ENCODE data around the gene NBAS.

Gene NBAS

DNA sequence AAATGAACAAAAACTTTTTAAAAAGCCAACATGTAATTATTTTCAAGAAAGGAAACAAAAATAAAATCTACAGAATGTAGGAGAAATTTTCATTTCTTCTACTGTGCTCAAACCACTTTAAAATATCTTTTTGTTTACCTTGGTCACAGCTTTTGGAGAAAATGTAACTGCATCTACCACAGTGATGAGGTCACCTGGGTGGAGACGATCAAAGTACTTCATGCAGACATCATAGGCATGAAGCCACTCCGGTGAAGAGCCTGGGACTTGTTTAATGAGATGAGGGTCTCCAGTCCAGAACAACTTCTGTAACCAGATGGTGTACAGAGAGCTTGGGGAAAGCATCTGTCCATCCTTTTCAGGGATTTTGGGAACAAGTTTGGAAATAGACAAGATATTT, 285.8 kb downstream of the NBAS start:
- Histone ChIP-seq H3K36me3 (ENCODE audit: control insufficient read depth in 1 of 2, insufficient read depth in 2 of 2, low read depth in 1 of 2, low read length in 2 of 2) (peaks cover 0 to 36% of the 10 kb centered on the region in 2 experiments), H3K23ac (ENCODE audit: low read length in 2 of 2) (no peak overlapping the region), H2BK12ac (ENCODE audit: low read length in 2 of 2) (no peak overlapping the region), H3K4ac (ENCODE audit: low read depth in 1 of 2, low read length in 2 of 2) (no peak overlapping the region), H2BK15ac (ENCODE audit: low read depth, poor library complexity, severe bottlenecking) (no peak overlapping the region), H4K91ac (ENCODE audit: low read length) (no peak overlapping the region), H3K9me3 (ENCODE audit: control insufficient read depth, low read length) (no peaks in the 10 kb centered on the region), H3K18ac (ENCODE audit: low read depth in 1 of 2, low read length in 2 of 2) (no peak overlapping the region), H3K27me3 (ENCODE audit: control insufficient read depth in 1 of 2, insufficient read depth in 1 of 2, low read length in 2 of 2) (no peaks in the 10 kb centered on the region), H3K27ac (ENCODE audit: low read length, poor library complexity, severe bottlenecking) (no peak overlapping the region), H3K14ac (ENCODE audit: low read length in 2 of 2) (no peak overlapping the region), H3K4me3 (ENCODE audit: insufficient read depth in 1 of 2, low read depth in 1 of 2, low read length in 2 of 2) (no peak overlapping the region), H2AFZ (ENCODE audit: low read depth, low read length) (no peak overlapping the region), H2AK5ac (ENCODE audit: low read length, severe bottlenecking) (no peak overlapping the region), H4K8ac (ENCODE audit: low read length) (no peak overlapping the region), H2BK120ac (ENCODE audit: low read depth, low read length) (no peak overlapping the region), H2BK5ac (ENCODE audit: low read depth, low read length, poor library complexity, severe bottlenecking) (no peak overlapping the region), H3K79me1 (replicated peaks; ENCODE audit: low read length, poor library complexity, severe bottlenecking) (peaks cover 7% of the 10 kb centered on the region), H3K9ac (ENCODE audit: low read length) (no peak overlapping the region), H3K4me2 (ENCODE audit: low read length, poor library complexity, severe bottlenecking) (no peak overlapping the region), H3K4me1 (ENCODE audit: control insufficient read depth, insufficient read depth, low read depth, low read length) (no peaks in the 10 kb centered on the region)
- WGBS: 96% methylated on average over 2 of the region's 2 CpGs
- DNase-seq: no peak

DNA sequence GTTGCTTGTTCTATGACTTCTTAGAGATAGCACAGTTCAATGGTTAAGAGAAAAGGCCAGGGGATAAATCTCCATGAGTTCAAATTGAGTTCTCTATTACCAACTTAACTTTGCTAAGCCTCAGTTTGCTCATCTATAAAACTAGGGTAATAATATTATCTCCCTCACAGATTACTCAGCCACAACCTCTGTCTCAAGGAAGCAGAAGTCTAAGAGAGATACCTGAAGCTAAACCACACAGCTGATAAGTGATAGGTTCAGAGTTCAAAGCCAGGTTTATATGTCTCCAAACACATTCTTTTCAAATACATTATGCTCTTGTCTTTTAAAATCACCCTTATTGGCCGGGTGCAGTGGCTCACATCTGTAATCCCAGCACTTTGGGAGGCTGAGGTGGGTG, 287.7 kb downstream of the NBAS start:
- H2AK5ac ChIP-seq (ENCODE audit: low read length, severe bottlenecking): no peak overlapping the region
- no peaks in the 10 kb centered on the region for H3K9me3 ChIP-seq (ENCODE audit: control insufficient read depth, low read length)
- H3K36me3 ChIP-seq (ENCODE audit: control insufficient read depth in 1 of 2, insufficient read depth in 2 of 2, low read depth in 1 of 2, low read length in 2 of 2): peaks cover 0 to 30% of the 10 kb centered on the region in 2 experiments
- no peak overlapping the region for H3K4ac ChIP-seq (ENCODE audit: low read depth in 1 of 2, low read length in 2 of 2)
- WGBS: 100% methylated on average over 1 of the region's 1 CpG
- DNase-seq: no peak
- H3K14ac ChIP-seq (ENCODE audit: low read length in 2 of 2): no peak overlapping the region
- no peaks in the 10 kb centered on the region for H3K27me3 ChIP-seq (ENCODE audit: control insufficient read depth in 1 of 2, insufficient read depth in 1 of 2, low read length in 2 of 2)
- no peak overlapping the region for H2BK12ac ChIP-seq (ENCODE audit: low read length in 2 of 2)
- H4K8ac ChIP-seq (ENCODE audit: low read length): no peak overlapping the region
- no peaks in the 10 kb centered on the region for H3K4me1 ChIP-seq (ENCODE audit: control insufficient read depth, insufficient read depth, low read depth, low read length)
- H3K18ac ChIP-seq (ENCODE audit: low read depth in 1 of 2, low read length in 2 of 2): no peak overlapping the region
- peaks cover 7% of the 10 kb centered on the region for H3K79me1 ChIP-seq (replicated peaks; ENCODE audit: low read length, poor library complexity, severe bottlenecking)
- H3K27ac ChIP-seq (ENCODE audit: low read length, poor library complexity, severe bottlenecking): no peak overlapping the region
- H3K23ac ChIP-seq (ENCODE audit: low read length in 2 of 2): no peak overlapping the region
- H3K9ac ChIP-seq (ENCODE audit: low read length): no peak overlapping the region
- no peak overlapping the region for H2AFZ ChIP-seq (ENCODE audit: low read depth, low read length)
- H2BK15ac ChIP-seq (ENCODE audit: low read depth, poor library complexity, severe bottlenecking): no peak overlapping the region
- H3K4me3 ChIP-seq (ENCODE audit: insufficient read depth in 1 of 2, low read depth in 1 of 2, low read length in 2 of 2): no peak overlapping the region
- H4K91ac ChIP-seq (ENCODE audit: low read length): no peak overlapping the region
- no peak overlapping the region for H2BK5ac ChIP-seq (ENCODE audit: low read depth, low read length, poor library complexity, severe bottlenecking)
- no peak overlapping the region for H3K4me2 ChIP-seq (ENCODE audit: low read length, poor library complexity, severe bottlenecking)
- no peak overlapping the region for H2BK120ac ChIP-seq (ENCODE audit: low read depth, low read length)

DNA sequence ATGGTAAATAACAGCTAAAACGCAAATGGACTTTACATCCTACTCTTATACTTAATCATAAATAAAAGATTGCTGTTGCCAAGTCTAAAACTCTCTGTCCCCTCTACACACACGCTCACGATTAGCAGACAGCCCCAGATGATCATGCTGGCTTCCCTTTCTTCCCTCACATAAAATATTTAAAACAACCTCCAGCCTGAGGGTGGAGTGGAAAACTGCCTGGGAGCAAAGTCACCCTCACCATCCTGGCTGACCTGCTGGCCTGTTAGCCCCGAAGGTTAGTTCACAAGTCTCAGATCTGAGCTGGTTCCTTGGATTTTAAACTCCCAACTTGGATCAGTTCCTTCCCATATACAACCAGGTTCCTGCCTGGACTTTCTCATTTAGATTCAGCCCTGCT, 288.2 kb downstream of the NBAS start:
- H3K18ac ChIP-seq (ENCODE audit: low read depth in 1 of 2, low read length in 2 of 2): no peak overlapping the region
- no peak overlapping the region for H3K23ac ChIP-seq (ENCODE audit: low read length in 2 of 2)
- H3K9ac ChIP-seq (ENCODE audit: low read length): no peak overlapping the region
- no peak overlapping the region for H4K91ac ChIP-seq (ENCODE audit: low read length)
- H3K79me1 ChIP-seq (replicated peaks; ENCODE audit: low read length, poor library complexity, severe bottlenecking): peaks cover 7% of the 10 kb centered on the region
- no peaks in the 10 kb centered on the region for H3K4me1 ChIP-seq (ENCODE audit: control insufficient read depth, insufficient read depth, low read depth, low read length)
- DNase-seq: no peak
- H2BK12ac ChIP-seq (ENCODE audit: low read length in 2 of 2): no peak overlapping the region
- H3K36me3 ChIP-seq (ENCODE audit: control insufficient read depth in 1 of 2, insufficient read depth in 2 of 2, low read depth in 1 of 2, low read length in 2 of 2): peaks cover 0 to 27% of the 10 kb centered on the region in 2 experiments
- no peak overlapping the region for H3K4me3 ChIP-seq (ENCODE audit: insufficient read depth in 1 of 2, low read depth in 1 of 2, low read length in 2 of 2)
- no peaks in the 10 kb centered on the region for H3K27me3 ChIP-seq (ENCODE audit: control insufficient read depth in 1 of 2, insufficient read depth in 1 of 2, low read length in 2 of 2)
- no peak overlapping the region for H4K8ac ChIP-seq (ENCODE audit: low read length)
- H2BK120ac ChIP-seq (ENCODE audit: low read depth, low read length): no peak overlapping the region
- H3K27ac ChIP-seq (ENCODE audit: low read length, poor library complexity, severe bottlenecking): no peak overlapping the region
- H3K14ac ChIP-seq (ENCODE audit: low read length in 2 of 2): no peak overlapping the region
- no peak overlapping the region for H3K4me2 ChIP-seq (ENCODE audit: low read length, poor library complexity, severe bottlenecking)
- no peaks in the 10 kb centered on the region for H3K9me3 ChIP-seq (ENCODE audit: control insufficient read depth, low read length)
- H3K4ac ChIP-seq (ENCODE audit: low read depth in 1 of 2, low read length in 2 of 2): no peak overlapping the region
- no peak overlapping the region for H2AK5ac ChIP-seq (ENCODE audit: low read length, severe bottlenecking)
- no peak overlapping the region for H2AFZ ChIP-seq (ENCODE audit: low read depth, low read length)
- no peak overlapping the region for H2BK5ac ChIP-seq (ENCODE audit: low read depth, low read length, poor library complexity, severe bottlenecking)
- H2BK15ac ChIP-seq (ENCODE audit: low read depth, poor library complexity, severe bottlenecking): no peak overlapping the region
- 95% methylated on average over 4 of the region's 4 CpGs for WGBS

DNA sequence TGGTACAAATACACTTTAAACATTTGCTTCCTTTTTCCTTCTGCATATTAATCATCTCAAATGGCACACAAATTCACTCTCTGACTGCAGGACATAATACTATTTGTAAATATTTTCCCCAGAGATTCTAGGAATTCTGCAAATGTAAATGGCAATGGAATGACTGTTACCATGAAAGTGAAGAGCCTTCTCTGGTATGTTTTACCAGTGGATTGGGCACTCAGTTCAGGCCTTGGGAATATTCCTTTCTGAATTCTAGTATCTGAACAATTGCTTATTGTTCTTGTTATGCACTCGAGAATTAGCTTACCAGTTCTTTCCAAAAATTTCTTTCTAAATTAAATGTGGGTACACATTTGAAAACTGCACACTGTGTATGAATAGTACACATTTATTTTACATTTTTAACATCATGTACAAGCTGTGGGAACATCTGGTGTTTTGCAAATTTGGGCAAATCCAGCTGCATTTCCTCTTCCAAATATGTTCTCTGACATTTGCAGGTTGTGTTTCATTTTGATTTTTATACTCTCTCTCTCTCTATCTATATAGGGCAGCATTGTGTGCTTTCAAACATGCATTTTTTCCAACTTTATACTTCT, 289.1 kb downstream of the NBAS start:
- H2BK15ac ChIP-seq (ENCODE audit: low read depth, poor library complexity, severe bottlenecking): no peak overlapping the region
- no peak overlapping the region for H2BK5ac ChIP-seq (ENCODE audit: low read depth, low read length, poor library complexity, severe bottlenecking)
- no CpG with 5 or more reads among the region's 1 CpG for WGBS
- no peak overlapping the region for H3K4ac ChIP-seq (ENCODE audit: low read depth in 1 of 2, low read length in 2 of 2)
- no peak overlapping the region for H3K4me2 ChIP-seq (ENCODE audit: low read length, poor library complexity, severe bottlenecking)
- H3K4me3 ChIP-seq (ENCODE audit: insufficient read depth in 1 of 2, low read depth in 1 of 2, low read length in 2 of 2): no peak overlapping the region
- H3K9me3 ChIP-seq (ENCODE audit: control insufficient read depth, low read length): no peaks in the 10 kb centered on the region
- no peak overlapping the region for H3K9ac ChIP-seq (ENCODE audit: low read length)
- peak; percentile 10 for DNase-seq
- no peak overlapping the region for H2BK120ac ChIP-seq (ENCODE audit: low read depth, low read length)
- H3K23ac ChIP-seq (ENCODE audit: low read length in 2 of 2): no peak overlapping the region
- peaks cover 0 to 26% of the 10 kb centered on the region in 2 experiments for H3K36me3 ChIP-seq (ENCODE audit: control insufficient read depth in 1 of 2, insufficient read depth in 2 of 2, low read depth in 1 of 2, low read length in 2 of 2)
- H3K14ac ChIP-seq (ENCODE audit: low read length in 2 of 2): no peak overlapping the region
- no peak overlapping the region for H2AFZ ChIP-seq (ENCODE audit: low read depth, low read length)
- H3K4me1 ChIP-seq (ENCODE audit: control insufficient read depth, insufficient read depth, low read depth, low read length): no peaks in the 10 kb centered on the region
- H3K27me3 ChIP-seq (ENCODE audit: control insufficient read depth in 1 of 2, insufficient read depth in 1 of 2, low read length in 2 of 2): no peaks in the 10 kb centered on the region
- no peak overlapping the region for H4K91ac ChIP-seq (ENCODE audit: low read length)
- peaks cover 4% of the 10 kb centered on the region for H3K79me1 ChIP-seq (replicated peaks; ENCODE audit: low read length, poor library complexity, severe bottlenecking)
- no peak overlapping the region for H3K27ac ChIP-seq (ENCODE audit: low read length, poor library complexity, severe bottlenecking)
- H2AK5ac ChIP-seq (ENCODE audit: low read length, severe bottlenecking): no peak overlapping the region
- H3K18ac ChIP-seq (ENCODE audit: low read depth in 1 of 2, low read length in 2 of 2): no peak overlapping the region
- no peak overlapping the region for H2BK12ac ChIP-seq (ENCODE audit: low read length in 2 of 2)
- H4K8ac ChIP-seq (ENCODE audit: low read length): no peak overlapping the region
